Ovary (tissue), 9 donors: Measurements from ENCODE around the gene TRUB2. TPM values are rescaled to one million over a fixed set of nuclear protein-coding genes. Genes with fewer than 3 reads are reported as not detected.

ENCODE experiments used
- DNase-seq, 5 donors: peaks; one replicate each; pipeline ENCODE4 v3.0.0-alpha.2; 2019 to 2020
- H3K27ac ChIP-seq, 2 donors: fragments of 200-600 bp; one replicate each; pipeline versions ENCODE4 v1.5.1 to v1.8.0; 2019 to 2022
- H3K27me3 ChIP-seq: fragments of 200-600 bp; one replicate; pipeline ENCODE4 v1.8.0; 2022
- H3K36me3 ChIP-seq: fragments of 200-600 bp; sonication (generic); one replicate; pipeline ENCODE4 v1.5.1; 2019
- H3K4me1 ChIP-seq: one replicate; pipeline ENCODE4 v1.8.1; 2013; ENCODE audit warnings: mild to moderate bottlenecking, moderate library complexity; ENCODE audit not compliant: insufficient read depth
- H3K4me3 ChIP-seq: fragments of 200-600 bp; sonication (generic); one replicate; pipeline ENCODE4 v1.5.1; 2017
- H3K9me3 ChIP-seq, 2 donors: fragments of 200-600 bp in 1 of 2; sonication (generic) in 1 of 2; one replicate each; pipeline versions ENCODE4 v1.5.1 to v1.8.1; 2013 to 2019; ENCODE audit warnings: mild to moderate bottlenecking in 1 of 2, moderate library complexity in 1 of 2
- EP300 ChIP-seq: sonication (generic); formaldehyde crosslinking; IDR thresholded peaks from one replicate; pipeline ENCODE4 v1.6.1; 2017; ENCODE audit warnings: antibody characterized with exemption
- POLR2A ChIP-seq: fragments of 450-650 bp; IDR thresholded peaks from one replicate; pipeline ENCODE4 v1.6.1; 2017; ENCODE audit warnings: antibody characterized with exemption, mild to moderate bottlenecking, moderate library complexity
- WGBS, 3 donors: extraction: QIAGEN DNeasy Blood & Tissue Kit in 1 of 3; methylation state at CpG; one replicate each; pipeline versions ENCODE4 v1.1.5 to v1.1.7; 2013 to 2017; 5-methylcytosine and 5-hydroxymethylcytosine counted together
- intact Hi-C, 4 donors: fragments of 100-400 bp; cut with DNase I; formaldehyde crosslinking; loops; one replicate each; pipeline versions ENCODE4 v1.11.0 to v1.15.1; 2022 to 2023
- polyA plus RNA-seq, 2 donors: library from polyadenylated mRNA; stranded (reverse); fragments of 200-250 nt in 1 of 2; fragments of 350-450 nt in 1 of 2; fragmentation: Illumina TruSeq in 1 of 2; extraction: RNeasy Lipid Tissue Mini Kit (QIAGEN cat#74804) in 1 of 2; gene quantifications; one replicate each; pipeline ENCODE4 v1.2.3, GENCODE V29; 2013 to 2014
- total RNA-seq, 7 donors: library from RNA; depleted of rRNA in 2 of 7; stranded (reverse); fragments of >200 nt in 2 of 7; fragmentation: NEBNext Ultra II Directional in 3 of 7; extraction: Animal tissue kit (Norgen Biotek cat#: 25700) in 3 of 7; gene quantifications; one replicate each; pipeline versions ENCODE4 v1.1.0 to v1.2.4, GENCODE V29; 2016 to 2023
- TF ChIP-seq, protein P1 (sequence below), 3 donors: fragments of 450-650 bp in 2 of 3; fragments of 200-600 bp in 1 of 3; IDR thresholded peaks; one replicate each; pipeline versions ENCODE4 v1.5.1 to v1.8.0; 2016 to 2022; ENCODE audit warnings: antibody characterized with exemption in 3 of 3, mild to moderate bottlenecking in 1 of 3
- donor health status: DM: no; HTN: no; CAD: no; lungs with moderate emphysema.
- donor health status: DM: no; HTN: no; CAD: no.
- donor health status: Bipolar disorder and iron deficiency.
- donor health status: DM: yes; HTN: yes; CAD: no.
- donor health status: DM: no; HTN: no; CAD: no.
- donor health status: DM: yes; HTN: yes; CAD: no.

Gene TRUB2
- total and polyA plus RNA-seq, 9 donors = 4.6 to 29.4 (median 19.7) TPM

DNA sequence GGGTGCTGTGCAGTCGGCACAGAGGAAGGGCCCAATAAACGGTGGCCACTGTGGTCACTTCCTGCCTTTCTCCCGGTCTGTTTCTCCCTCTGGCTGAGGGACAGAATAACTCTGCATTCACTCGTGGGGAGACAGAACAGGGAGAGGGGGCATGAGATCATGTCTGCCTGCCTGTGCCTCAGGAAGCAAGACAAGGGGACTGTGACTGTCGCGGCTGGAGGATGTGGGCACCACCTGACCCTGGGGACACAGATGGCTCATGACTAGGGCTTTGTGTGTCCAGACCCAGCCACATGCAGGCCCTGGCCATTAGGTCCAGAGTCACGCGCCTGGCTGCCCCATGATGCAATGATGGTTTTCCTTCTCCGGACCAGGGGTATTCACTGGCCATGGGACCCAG, 5.8 kb downstream of the TRUB2 start:
- no peak for DNase-seq
- Histone ChIP-seq H3K9me3 (no peaks in the 10 kb centered on the region), H3K27ac (no peak overlapping the region), H3K4me3 (no peak overlapping the region), H3K27me3 (no peaks in the 10 kb centered on the region), H3K4me1 (peaks cover 2% of the 10 kb centered on the region), H3K36me3 (no peaks in the 10 kb centered on the region)
- intact Hi-C loops = no loop called here
- 75 to 77% (median 77%) methylated on average over 9 of the region's 9 CpGs for WGBS, 3 donors
- TF ChIP-seq EP300 = no peak
- TF ChIP-seq, protein P1, sequence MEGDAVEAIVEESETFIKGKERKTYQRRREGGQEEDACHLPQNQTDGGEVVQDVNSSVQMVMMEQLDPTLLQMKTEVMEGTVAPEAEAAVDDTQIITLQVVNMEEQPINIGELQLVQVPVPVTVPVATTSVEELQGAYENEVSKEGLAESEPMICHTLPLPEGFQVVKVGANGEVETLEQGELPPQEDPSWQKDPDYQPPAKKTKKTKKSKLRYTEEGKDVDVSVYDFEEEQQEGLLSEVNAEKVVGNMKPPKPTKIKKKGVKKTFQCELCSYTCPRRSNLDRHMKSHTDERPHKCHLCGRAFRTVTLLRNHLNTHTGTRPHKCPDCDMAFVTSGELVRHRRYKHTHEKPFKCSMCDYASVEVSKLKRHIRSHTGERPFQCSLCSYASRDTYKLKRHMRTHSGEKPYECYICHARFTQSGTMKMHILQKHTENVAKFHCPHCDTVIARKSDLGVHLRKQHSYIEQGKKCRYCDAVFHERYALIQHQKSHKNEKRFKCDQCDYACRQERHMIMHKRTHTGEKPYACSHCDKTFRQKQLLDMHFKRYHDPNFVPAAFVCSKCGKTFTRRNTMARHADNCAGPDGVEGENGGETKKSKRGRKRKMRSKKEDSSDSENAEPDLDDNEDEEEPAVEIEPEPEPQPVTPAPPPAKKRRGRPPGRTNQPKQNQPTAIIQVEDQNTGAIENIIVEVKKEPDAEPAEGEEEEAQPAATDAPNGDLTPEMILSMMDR (IDR thresholded peaks at IDR 0.05) = no peak
- TF ChIP-seq POLR2A = no peak

DNA sequence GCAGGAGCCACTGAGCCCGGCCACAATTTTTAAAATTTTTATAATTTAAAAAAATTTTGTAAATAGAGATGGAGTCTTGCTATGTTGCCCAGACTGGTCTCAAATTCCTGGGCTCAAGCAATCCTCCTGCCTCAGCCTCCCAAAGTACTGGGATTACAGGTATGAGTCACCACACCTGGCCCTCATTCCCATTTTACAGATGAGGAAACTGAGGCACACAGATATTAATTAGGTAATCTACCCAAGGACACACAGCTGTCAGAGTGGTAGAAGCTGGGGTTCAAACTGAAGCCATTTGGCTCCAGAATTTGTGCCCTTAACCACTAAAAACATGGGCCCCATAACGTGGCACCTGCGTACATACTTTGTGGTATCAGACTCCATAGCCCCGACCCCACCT, 7.5 kb downstream of the TRUB2 start:
- intact Hi-C loops = no loop called here
- Histone ChIP-seq H3K9me3 (no peaks in the 10 kb centered on the region), H3K4me3 (no peak overlapping the region), H3K27me3 (no peaks in the 10 kb centered on the region), H3K36me3 (no peaks in the 10 kb centered on the region), H3K4me1 (no peaks in the 10 kb centered on the region), H3K27ac (no peak overlapping the region)
- DNase-seq = no peak
- 89 to 93% (median 90%) methylated on average over 4 of the region's 4 CpGs for WGBS, 3 donors
- TF ChIP-seq EP300 (no peak), POLR2A (no peak)
- TF ChIP-seq, protein P1 (IDR thresholded peaks at IDR 0.05) = no peak

DNA sequence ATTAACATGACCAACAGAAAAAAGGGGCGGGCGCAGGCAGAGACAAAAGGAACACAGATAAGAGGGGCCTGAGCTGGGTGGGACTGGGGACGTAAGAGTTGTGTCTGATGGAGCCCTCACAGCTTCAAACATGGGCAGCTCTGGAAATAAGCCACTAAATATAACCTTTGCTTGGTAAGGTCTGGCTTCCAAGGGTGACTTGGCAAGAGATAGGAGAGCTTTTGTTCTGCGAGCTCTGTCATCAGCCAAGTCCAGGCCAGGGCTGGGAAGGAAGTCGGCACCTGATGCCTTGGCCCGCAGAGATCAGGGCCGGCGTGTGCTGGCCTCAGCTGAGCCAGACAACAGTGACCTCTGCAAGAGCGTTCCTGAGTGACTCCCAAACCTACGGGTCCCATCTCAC, 11.8 kb downstream of the TRUB2 start:
- DNase-seq = no peak
- no peak overlapping the region for H3K27ac ChIP-seq
- H3K27me3 ChIP-seq = no peaks in the 10 kb centered on the region
- WGBS, 3 donors = 80 to 88% (median 87%) methylated on average over 10 of the region's 10 CpGs
- TF ChIP-seq, protein P1 (IDR thresholded peaks at IDR 0.05) = no peak
- TF ChIP-seq POLR2A (no peak), EP300 (no peak)
- H3K4me3 ChIP-seq = no peak overlapping the region
- intact Hi-C loops = no loop called here
- no peaks in the 10 kb centered on the region for H3K36me3 ChIP-seq
- H3K9me3 ChIP-seq = no peaks in the 10 kb centered on the region
- H3K4me1 ChIP-seq = no peaks in the 10 kb centered on the region

DNA sequence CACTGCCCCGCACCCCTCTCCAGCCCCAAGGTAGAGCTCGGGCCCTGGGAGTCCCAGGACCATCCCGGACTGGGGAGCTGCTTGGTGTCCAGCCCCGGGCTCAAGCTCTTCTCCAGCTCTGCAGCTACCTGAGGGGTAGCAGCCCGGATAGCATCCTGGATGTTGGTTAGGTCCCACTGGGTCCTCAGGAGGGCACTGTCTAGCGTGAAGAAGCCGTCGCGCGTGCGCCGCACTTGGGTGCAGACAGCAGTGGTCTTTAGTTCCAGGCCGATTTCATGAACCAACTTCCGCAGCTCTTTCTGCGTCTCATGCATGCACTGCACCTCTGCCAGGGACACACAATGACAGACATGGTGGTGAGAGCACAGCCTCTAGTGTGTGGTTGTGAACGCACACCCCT, 12.7 kb downstream of the TRUB2 start:
- Histone ChIP-seq H3K9me3 (no peaks in the 10 kb centered on the region), H3K27me3 (no peaks in the 10 kb centered on the region), H3K36me3 (no peaks in the 10 kb centered on the region), H3K4me3 (no peak overlapping the region), H3K4me1 (no peaks in the 10 kb centered on the region), H3K27ac (no peak overlapping the region)
- no peak for DNase-seq
- intact Hi-C loops = no loop called here
- TF ChIP-seq EP300 (no peak), POLR2A (no peak)
- TF ChIP-seq, protein P1 (IDR thresholded peaks at IDR 0.05) = no peak
- WGBS, 3 donors = 89 to 92% (median 91%) methylated on average over 16 of the region's 16 CpGs

DNA sequence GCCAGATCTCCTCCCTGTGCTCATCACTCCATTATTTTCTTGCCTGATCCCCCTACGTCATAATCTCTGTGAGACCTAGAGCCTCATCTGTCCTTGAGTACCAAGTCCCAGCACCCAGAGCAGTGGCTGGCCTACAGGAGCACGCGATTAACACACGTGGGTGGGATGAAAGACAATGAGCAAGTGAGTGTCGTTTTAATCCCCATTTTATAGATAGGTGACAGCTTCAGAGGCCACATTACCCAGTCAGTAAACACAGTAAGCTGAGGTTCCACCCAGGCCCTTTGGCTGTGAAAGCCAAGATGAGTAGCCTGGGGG, 17.3 kb downstream of the TRUB2 start:
- no peak for DNase-seq
- 26 to 38% (median 35%) methylated on average over 5 of the region's 5 CpGs for WGBS, 3 donors
- H3K27ac ChIP-seq = no peak overlapping the region
- H3K4me1 ChIP-seq = no peaks in the 10 kb centered on the region
- no peaks in the 10 kb centered on the region for H3K9me3 ChIP-seq
- intact Hi-C loops = no loop called here
- no peak overlapping the region for H3K4me3 ChIP-seq
- TF ChIP-seq POLR2A = no peak
- TF ChIP-seq, protein P1 (IDR thresholded peaks at IDR 0.05) = no peak
- no peak for TF ChIP-seq EP300
- no peaks in the 10 kb centered on the region for H3K36me3 ChIP-seq
- no peaks in the 10 kb centered on the region for H3K27me3 ChIP-seq
